ACC112 (cell line): ENCODE data around the gene C12orf75.
"Not testable (repeated sequence)": the region's sequence is repeated elsewhere in the genome, so short reads cannot be mapped to it uniquely, and the experiment has no call there.

Experiments
- H2AFZ ChIP-seq: fragments of 200-600 bp; sonication (generic); one replicate; pipeline ENCODE4 v1.6.0; 2017; ENCODE audit warnings: antibody characterized with exemption, low read length; ENCODE audit not compliant: unreplicated experiment
- H3K27ac ChIP-seq: fragments of 200-600 bp; sonication (generic); 2 replicates; pipeline ENCODE4 v1.5.1; 2014; ENCODE audit warnings: low read depth, mild to moderate bottlenecking, antibody characterized with exemption, low read length, moderate library complexity
- H3K27me3 ChIP-seq: fragments of 200-600 bp; sonication (generic); 2 replicates; pipeline ENCODE4 v1.6.1; 2014; ENCODE audit warnings: mild to moderate bottlenecking, antibody characterized with exemption, low read length, moderate library complexity, mixed read lengths; ENCODE audit not compliant: insufficient read depth
- H3K36me3 ChIP-seq: fragments of 200-600 bp; sonication (generic); 2 replicates; pipeline ENCODE4 v1.6.1; 2016; ENCODE audit warnings: mild to moderate bottlenecking, antibody characterized with exemption, low read length, moderate library complexity, mixed read lengths; ENCODE audit not compliant: insufficient read depth
- H3K4me1 ChIP-seq: fragments of 200-600 bp; sonication (generic); one replicate; pipeline ENCODE4 v1.6.1; 2016; ENCODE audit warnings: low read length, mixed read lengths; ENCODE audit not compliant: insufficient read depth, unreplicated experiment, control insufficient read depth
- H3K4me3 ChIP-seq: fragments of 200-600 bp; sonication (generic); 2 replicates; pipeline ENCODE4 v1.5.1; 2014; ENCODE audit warnings: mild to moderate bottlenecking, low read depth, low read length
- H3K79me2 ChIP-seq: fragments of 200-600 bp; sonication (generic); one replicate; pipeline ENCODE4 v1.6.0; 2016; ENCODE audit warnings: low read length; ENCODE audit not compliant: control insufficient read depth, unreplicated experiment, insufficient read depth

Gene C12orf75

DNA sequence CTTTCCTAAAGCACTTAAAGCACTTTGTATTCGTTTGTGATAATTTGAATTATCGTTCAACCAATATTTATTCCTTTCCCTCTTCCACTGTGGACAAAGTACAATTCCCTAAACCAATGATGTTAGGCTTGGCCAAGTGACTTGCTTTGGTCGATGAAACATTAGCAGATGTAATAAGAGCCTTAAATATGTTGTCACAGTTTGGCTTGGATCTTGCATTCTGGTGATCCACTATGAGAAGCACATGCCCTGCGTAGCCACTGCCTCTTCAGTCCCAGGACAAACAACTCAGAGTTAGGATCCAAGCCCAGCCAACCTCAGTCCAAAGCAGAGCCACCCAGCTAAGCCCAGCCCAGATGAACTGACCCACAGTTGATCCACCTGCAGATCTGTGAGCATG lies 8.4 kb upstream of the C12orf75 start:
- Histone ChIP-seq H3K27ac (no peak overlapping the region), H3K36me3 (no peaks in the 10 kb centered on the region), H3K4me1 (peaks cover 15% of the 10 kb centered on the region), H2AFZ (no peak overlapping the region), H3K27me3 (no peaks in the 10 kb centered on the region), H3K79me2 (no peaks in the 10 kb centered on the region), H3K4me3 (no peak overlapping the region)

DNA sequence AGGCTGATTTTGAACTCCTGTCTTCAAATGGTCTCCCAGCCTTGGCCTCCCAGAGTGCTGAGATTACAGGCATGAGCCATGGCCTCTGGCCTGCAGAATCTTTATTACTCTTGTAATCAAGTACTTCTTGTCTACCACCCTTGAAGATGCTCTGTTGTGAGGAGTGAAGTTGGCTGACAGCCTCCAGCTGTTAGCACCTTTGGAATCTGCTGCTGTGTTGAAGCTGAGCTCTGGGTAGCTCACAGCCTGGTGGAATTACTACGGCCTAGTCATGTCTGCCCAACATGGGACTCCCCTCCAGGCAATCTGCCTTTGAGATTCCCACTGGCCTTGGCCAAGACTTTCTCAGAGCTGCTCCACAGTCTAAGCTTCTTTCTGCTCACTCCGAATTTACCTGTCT lies 5.8 kb upstream of the C12orf75 start:
- Histone ChIP-seq H2AFZ (no peak overlapping the region), H3K79me2 (no peaks in the 10 kb centered on the region), H3K4me3 (no peak overlapping the region), H3K36me3 (no peaks in the 10 kb centered on the region), H3K27ac (no peak overlapping the region), H3K27me3 (no peaks in the 10 kb centered on the region), H3K4me1 (peaks cover 10% of the 10 kb centered on the region)

DNA sequence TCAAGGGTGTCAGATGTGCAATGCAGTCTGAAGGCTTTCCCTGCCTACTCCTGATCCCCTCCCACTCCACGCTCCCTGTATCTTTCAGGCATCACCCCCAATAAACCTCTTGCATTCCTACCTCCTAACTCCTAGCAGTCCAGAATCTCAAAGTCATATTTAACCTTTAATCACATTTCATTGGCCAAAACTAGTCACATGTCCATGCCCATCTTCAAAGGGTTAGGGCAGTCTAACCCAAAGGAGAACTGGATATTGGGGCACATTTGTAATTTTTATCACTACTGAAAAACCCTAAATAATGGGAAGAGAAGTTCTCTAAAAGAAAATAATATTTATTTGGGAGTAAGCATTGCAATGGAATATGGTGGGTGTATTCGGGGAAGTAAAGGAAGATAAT lies 5.4 kb upstream of the C12orf75 start:
- Histone ChIP-seq H3K4me3 (no peak overlapping the region), H3K27me3 (no peaks in the 10 kb centered on the region), H3K4me1 (peaks cover 13% of the 10 kb centered on the region), H3K27ac (no peak overlapping the region), H3K79me2 (no peaks in the 10 kb centered on the region), H2AFZ (no peak overlapping the region), H3K36me3 (no peaks in the 10 kb centered on the region)

DNA sequence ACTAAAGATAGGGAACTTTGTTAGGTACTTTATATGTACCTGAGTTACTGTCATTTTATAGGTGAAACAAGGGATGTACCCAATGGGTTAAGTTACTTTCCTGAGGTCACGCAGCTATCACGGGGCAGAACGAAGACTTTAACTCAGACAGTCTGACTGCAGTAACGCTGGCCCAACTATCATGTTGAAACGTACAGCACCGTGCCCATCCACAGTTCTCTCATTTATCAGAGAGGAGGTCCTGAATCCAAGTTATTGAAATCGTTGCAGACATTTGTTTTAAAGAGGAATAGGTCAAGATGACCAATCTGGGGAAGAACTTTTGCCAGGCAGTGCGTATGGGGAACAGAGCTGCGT lies 587 bp upstream of the C12orf75 start:
- Histone ChIP-seq H3K79me2 (peaks cover 36% of the 10 kb centered on the region), H3K4me1 (peaks cover 47% of the 10 kb centered on the region), H3K27me3 (no peaks in the 10 kb centered on the region), H3K36me3 (no peaks in the 10 kb centered on the region), H3K4me3 (peak overlapping the region; percentile 83), H2AFZ (peak overlapping the region; percentile 57), H3K27ac (no peak overlapping the region)

DNA sequence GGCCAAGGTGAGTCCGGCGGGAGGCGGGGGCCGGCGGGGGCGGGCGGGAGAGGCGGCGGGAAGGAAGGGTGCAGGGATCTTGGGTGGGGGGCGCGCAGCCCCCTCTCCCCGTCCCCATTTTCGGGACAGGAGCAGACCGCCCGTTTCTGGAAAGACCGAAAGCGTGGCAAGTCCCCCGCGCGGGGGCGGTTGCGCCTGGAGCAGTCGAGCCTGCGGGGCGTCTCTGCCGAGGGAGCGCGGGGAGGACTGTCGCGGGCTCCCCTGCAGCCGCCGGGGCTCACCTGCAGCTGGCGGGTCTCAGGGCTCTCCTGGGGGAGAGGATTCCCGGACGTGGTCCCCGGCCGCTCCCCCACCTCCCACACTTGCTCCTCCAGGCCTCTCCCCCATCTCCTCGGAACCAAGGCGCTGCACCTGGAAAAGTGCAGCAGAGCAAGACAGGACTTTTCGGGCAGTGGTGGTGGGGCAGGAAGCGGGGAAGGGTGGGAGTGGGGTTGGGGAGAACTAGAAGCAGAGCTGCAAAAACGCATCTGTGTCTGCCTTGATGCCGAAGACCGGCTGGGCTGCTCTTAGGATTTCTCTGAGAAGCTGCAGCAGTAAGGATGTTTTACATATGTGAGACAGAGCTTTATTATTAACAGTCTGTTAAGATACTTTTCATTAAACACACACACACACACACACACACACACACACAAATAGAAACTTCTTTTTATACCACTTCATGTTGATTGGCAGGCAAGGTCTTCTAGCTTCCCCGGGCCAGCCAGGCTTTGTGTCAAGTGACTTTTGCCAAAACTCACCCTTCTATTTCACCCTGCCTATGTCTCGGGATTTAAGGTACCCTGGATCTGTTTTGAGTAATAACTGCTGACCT lies 677 bp downstream of the C12orf75 start:
- H3K36me3 ChIP-seq, result no peaks in the 10 kb centered on the region
- H3K79me2 ChIP-seq, result peaks cover 48% of the 10 kb centered on the region
- peak overlapping the region; percentile 83 for H3K4me3 ChIP-seq
- peak overlapping the region; percentile 16; the same call in 1 of the 2 replicates for H3K27ac ChIP-seq
- H3K4me1 ChIP-seq, result peaks cover 56% of the 10 kb centered on the region
- H3K27me3 ChIP-seq, result no peaks in the 10 kb centered on the region
- H2AFZ ChIP-seq, result peak overlapping the region; percentile 28

DNA sequence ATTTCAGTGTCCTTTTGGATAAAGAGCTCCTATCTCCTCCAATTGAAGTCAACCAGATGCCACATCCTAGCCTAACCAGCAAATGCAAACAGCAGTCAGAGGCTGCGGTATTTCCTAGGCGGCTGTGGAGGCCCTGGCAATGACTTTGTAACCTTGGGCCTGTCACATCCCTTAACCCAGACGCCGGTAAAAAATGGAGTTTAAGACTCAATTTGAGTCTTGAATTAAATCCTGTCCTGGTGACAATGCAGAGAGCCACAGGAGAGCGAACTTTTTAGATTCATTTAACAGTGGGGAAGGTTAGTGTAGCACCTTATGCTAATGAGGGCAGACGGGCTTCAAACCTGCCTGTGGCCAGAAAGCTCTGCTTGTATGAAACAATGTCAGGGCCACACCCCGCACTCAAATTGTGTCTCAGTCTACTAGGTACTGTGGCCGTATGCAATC lies 1.3 kb downstream of the C12orf75 start:
- H3K79me2 ChIP-seq, result peaks cover 54% of the 10 kb centered on the region
- H3K27me3 ChIP-seq, result no peaks in the 10 kb centered on the region
- peak overlapping the region; percentile 83 for H3K4me3 ChIP-seq
- peaks cover 52% of the 10 kb centered on the region for H3K4me1 ChIP-seq
- peak overlapping the region; percentile 16; the same call in 1 of the 2 replicates for H3K27ac ChIP-seq
- peak overlapping the region; percentile 28 for H2AFZ ChIP-seq
- H3K36me3 ChIP-seq, result no peaks in the 10 kb centered on the region

DNA sequence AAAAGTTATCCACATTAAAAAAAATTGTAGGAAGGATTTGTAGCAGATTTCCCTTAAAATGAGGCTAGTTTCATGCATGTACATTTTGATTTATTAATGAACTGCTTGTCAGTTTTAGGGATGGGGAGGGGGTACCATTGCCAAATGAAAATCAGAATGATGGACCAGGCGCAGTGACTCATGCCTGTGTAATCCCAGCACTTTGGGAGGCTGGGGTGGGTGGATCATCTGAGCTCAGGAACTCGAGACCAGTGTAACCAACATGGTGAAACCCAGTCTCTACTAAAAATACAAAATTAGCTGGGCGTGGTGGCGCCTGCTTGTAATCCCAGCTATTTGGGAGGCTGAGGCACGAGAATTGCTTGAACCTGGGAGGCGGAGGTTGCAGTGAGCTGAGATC lies 1.8 kb downstream of the C12orf75 start:
- not testable (repeated sequence) for H3K27me3 ChIP-seq, H3K36me3 ChIP-seq, H2AFZ ChIP-seq
- Histone ChIP-seq H3K79me2 (peaks cover 59% of the 10 kb centered on the region), H3K4me3 (peak overlapping the region; percentile 83), H3K27ac (0 out of 2 replicates have a peak overlapping the region, but pooled peaks have one; percentile 16), H3K4me1 (peaks cover 47% of the 10 kb centered on the region)

DNA sequence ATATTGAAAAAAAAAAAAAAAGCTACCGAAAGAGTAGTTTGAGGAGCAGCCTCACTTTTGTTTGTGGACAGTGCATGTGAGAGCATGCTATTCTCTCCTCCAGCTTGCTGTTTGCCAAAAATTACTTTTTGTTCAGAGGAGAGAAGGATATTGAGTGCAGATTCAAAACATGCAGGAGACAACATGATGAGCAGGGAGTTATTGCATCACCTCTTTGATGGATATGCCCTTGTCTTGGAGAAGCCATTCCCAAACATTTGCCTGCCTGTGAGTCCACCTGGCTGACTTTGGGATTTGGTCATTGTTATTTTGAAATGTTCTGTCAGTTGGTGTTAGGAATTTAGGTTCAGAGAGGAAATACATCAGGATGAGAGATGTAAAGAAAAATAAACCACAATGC lies 2.4 kb downstream of the C12orf75 start:
- Histone ChIP-seq H2AFZ (no peak overlapping the region), H3K36me3 (no peaks in the 10 kb centered on the region), H3K4me3 (peak overlapping the region; percentile 43), H3K27ac (peak overlapping the region; percentile 19; the same call in 1 of the 2 replicates), H3K4me1 (peaks cover 46% of the 10 kb centered on the region), H3K27me3 (no peaks in the 10 kb centered on the region), H3K79me2 (peaks cover 65% of the 10 kb centered on the region)

DNA sequence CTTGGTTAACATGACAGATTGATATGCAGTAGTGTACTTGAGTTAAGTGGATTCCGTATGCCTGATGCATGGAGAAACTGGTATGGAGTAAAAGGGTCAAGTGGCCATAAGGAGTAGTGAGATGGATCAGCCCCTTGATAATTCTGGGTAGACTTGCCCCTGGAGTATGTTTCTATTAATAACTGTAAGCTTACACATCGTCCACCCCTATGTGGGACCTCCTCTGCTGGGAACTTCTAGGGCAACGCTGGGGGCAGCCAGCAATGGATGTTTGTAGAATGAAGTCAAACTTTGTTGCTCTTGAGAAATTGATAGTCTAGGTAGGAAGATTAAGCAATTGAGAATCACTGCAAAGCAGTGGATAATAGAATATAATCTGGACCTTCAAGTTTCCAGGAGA lies 3.5 kb downstream of the C12orf75 start:
- peaks cover 46% of the 10 kb centered on the region for H3K4me1 ChIP-seq
- H3K36me3 ChIP-seq, result no peaks in the 10 kb centered on the region
- no peaks in the 10 kb centered on the region for H3K27me3 ChIP-seq
- peaks cover 71% of the 10 kb centered on the region for H3K79me2 ChIP-seq
- H3K27ac ChIP-seq, result peak overlapping the region; percentile 15; the same call in 1 of the 2 replicates
- no peak overlapping the region for H2AFZ ChIP-seq
- H3K4me3 ChIP-seq, result peak overlapping the region; percentile 1; the same call in 1 of the 2 replicates

DNA sequence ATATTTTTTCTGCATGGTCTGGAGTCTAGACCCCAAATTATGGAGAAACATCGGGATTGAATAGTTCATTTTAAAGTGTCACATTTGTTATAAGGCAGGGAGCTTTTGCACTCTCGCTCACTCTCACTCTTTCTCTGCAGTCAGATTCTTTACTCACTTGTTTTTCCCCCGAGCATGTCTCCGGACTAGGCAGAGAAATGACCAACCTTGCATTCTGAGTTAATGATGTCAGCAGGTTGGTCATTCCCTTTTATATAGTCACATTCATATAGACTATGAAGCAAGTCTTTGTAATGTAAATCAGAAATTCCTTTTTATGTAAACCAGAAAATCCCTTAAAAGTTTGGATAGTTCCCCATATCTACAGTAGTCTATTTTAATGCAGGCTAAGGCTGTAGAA lies 4.1 kb downstream of the C12orf75 start:
- 0 out of 2 replicates have a peak overlapping the region, but pooled peaks have one; percentile 10 for H3K27ac ChIP-seq
- no peak overlapping the region for H2AFZ ChIP-seq
- H3K27me3 ChIP-seq, result no peaks in the 10 kb centered on the region
- H3K4me3 ChIP-seq, result peak overlapping the region; percentile 1; the same call in 1 of the 2 replicates
- H3K79me2 ChIP-seq, result peaks cover 71% of the 10 kb centered on the region
- H3K36me3 ChIP-seq, result no peaks in the 10 kb centered on the region
- peaks cover 46% of the 10 kb centered on the region for H3K4me1 ChIP-seq

DNA sequence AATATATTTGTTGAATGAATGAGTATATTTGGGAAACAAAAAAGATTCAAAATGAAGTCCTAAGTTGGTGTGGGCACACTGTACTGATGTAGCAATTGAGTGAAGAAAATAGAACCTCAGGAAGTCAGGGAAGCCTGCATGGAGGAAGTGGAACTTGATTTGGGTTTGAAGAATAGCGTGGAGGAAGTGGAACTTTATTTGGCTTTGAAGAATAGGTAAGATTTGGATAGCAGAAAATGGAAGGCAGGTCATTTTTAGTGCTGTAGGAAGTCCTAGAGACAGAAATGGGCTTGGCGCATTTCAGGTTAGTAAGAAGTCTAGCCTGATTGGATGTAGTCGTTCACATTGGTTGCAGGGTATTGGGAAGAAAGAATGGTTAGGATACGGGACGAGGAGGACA lies 5.4 kb downstream of the C12orf75 start:
- Histone ChIP-seq H3K27ac (no peak overlapping the region), H2AFZ (no peak overlapping the region), H3K4me1 (peaks cover 42% of the 10 kb centered on the region), H3K4me3 (no peak overlapping the region), H3K27me3 (no peaks in the 10 kb centered on the region), H3K36me3 (0 out of 2 replicates have a peak, but pooled peaks cover 4% of the 10 kb centered on the region), H3K79me2 (peaks cover 71% of the 10 kb centered on the region)
